ENCODE results near the gene SORT1. TPM values are rescaled to one million over a fixed set of nuclear protein-coding genes. Genes with fewer than 3 reads are reported as not detected.

Gene SORT1
- total RNA-seq, 3 donors from 2014 or later, result 89.8 to 109 (median 107) TPM

- H3K36me3 ChIP-seq (ENCODE audit: low read depth), result no peaks in the 10 kb centered on the region
- ATAC-seq (no peak), DNase-seq (no peak)
- TF ChIP-seq CTCF (IDR thresholded peaks at IDR 0.05), result no peak
- intact Hi-C loops (cut with DNase I, micrococcal nuclease), result no loop called here
- no peaks in the 10 kb centered on the region for H3K9me3 ChIP-seq
- H3K4me1 ChIP-seq (ENCODE audit: low read depth), result peaks cover 21% of the 10 kb centered on the region
- H3K4me3 ChIP-seq, result no peak overlapping the region
Observed at GRCh38 chr1:109389638-109390341, 7.9 kb downstream of the SORT1 start.

DNA sequence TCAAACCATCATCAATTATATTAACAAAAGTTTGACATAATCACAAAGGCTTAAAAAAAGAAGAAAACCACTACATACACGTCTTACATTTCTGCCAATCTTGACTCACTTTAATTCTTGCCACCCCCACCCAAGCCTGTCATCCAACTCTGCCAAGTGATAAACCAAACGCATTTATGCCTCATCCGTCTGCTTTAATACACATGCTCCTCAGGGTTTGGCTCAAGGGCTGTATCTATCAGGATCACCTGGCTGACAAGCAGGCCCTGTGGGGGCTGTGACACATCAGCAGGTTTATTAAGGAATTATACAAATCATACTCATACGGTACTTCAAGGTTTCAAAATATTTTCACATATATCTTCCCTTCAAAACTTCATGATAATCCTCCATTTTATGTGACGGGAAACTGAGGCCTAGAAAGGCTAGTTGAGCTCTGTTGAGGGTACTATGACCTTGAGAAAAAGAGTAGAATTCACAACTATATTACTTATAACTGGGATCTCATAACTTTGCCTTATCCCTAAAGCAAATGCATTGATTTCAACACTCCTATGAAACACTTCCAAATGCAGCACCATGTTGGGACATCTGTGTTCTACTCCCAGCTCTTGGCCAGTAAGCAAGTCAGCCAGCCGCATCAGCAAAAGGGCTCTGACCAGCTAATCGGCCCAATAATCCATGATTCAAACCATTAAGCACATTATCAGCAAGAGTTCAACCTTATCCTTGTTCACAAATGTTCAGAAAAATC lies 8.7 kb downstream of the SORT1 start:
- Histone ChIP-seq H3K9me3 (no peaks in the 10 kb centered on the region), H3K36me3 (ENCODE audit: low read depth) (no peaks in the 10 kb centered on the region), H3K4me1 (ENCODE audit: low read depth) (peaks cover 18% of the 10 kb centered on the region), H3K4me3 (no peak overlapping the region)
- ATAC-seq, result no peak
- no peak for DNase-seq
- intact Hi-C loops (cut with DNase I, micrococcal nuclease), result no loop called here
- no peak for TF ChIP-seq CTCF (IDR thresholded peaks at IDR 0.05)

GRCh38 chr1:109388208-109388711 lies 9.5 kb downstream of the SORT1 start:
- peaks cover 10% of the 10 kb centered on the region for H3K4me1 ChIP-seq (ENCODE audit: low read depth)
- no peak for TF ChIP-seq CTCF (IDR thresholded peaks at IDR 0.05)
- no peak for ATAC-seq
- no peak overlapping the region for H3K4me3 ChIP-seq
- no peaks in the 10 kb centered on the region for H3K9me3 ChIP-seq
- intact Hi-C loops (cut with DNase I, micrococcal nuclease), result no loop called here
- no peak for DNase-seq
- no peaks in the 10 kb centered on the region for H3K36me3 ChIP-seq (ENCODE audit: low read depth)

GRCh38 chr1:109386054-109386717 lies 11.5 kb downstream of the SORT1 start:
- intact Hi-C loops (cut with DNase I, micrococcal nuclease), result no loop called here
- Histone ChIP-seq H3K4me3 (no peak overlapping the region), H3K36me3 (ENCODE audit: low read depth) (no peaks in the 10 kb centered on the region), H3K4me1 (ENCODE audit: low read depth) (peaks cover 2% of the 10 kb centered on the region), H3K9me3 (no peaks in the 10 kb centered on the region)
- TF ChIP-seq CTCF (IDR thresholded peaks at IDR 0.05), result no peak
- DNase-seq (no peak), ATAC-seq (peak; percentile 66)

DNA sequence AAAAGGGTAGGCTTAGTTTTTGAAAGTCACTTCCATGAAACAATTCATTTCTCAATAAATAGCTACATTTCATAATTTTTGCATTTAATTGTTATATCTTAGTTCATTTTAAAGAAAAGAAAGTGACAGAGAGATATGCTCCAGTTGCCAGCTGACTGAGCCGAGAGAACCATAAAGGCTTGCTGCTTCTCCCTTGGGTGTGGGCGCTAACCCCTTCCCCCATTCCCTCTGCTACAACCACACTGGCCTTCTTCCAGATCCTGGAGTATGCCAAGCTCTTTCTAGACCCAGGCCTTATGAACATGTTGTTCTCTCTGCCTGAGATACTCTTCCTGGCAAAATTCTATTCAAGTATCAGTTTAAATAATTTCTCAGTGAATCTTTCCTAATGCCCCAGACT lies 12.3 kb downstream of the SORT1 start:
- no peak for TF ChIP-seq CTCF (IDR thresholded peaks at IDR 0.05)
- Histone ChIP-seq H3K4me3 (no peak overlapping the region), H3K4me1 (ENCODE audit: low read depth) (peaks cover 2% of the 10 kb centered on the region), H3K9me3 (no peaks in the 10 kb centered on the region), H3K36me3 (ENCODE audit: low read depth) (no peaks in the 10 kb centered on the region)
- intact Hi-C loops (cut with DNase I, micrococcal nuclease), result no loop called here
- no peak for DNase-seq
- ATAC-seq, result peak; percentile 48
